ENCODE measurements around the gene PLPPR3. TPM values are rescaled to one million over a fixed set of nuclear protein-coding genes. Genes with fewer than 3 reads are reported as not detected.

Gene PLPPR3
- polyA plus RNA-seq, 1 donor, result 5.2 TPM

DNA sequence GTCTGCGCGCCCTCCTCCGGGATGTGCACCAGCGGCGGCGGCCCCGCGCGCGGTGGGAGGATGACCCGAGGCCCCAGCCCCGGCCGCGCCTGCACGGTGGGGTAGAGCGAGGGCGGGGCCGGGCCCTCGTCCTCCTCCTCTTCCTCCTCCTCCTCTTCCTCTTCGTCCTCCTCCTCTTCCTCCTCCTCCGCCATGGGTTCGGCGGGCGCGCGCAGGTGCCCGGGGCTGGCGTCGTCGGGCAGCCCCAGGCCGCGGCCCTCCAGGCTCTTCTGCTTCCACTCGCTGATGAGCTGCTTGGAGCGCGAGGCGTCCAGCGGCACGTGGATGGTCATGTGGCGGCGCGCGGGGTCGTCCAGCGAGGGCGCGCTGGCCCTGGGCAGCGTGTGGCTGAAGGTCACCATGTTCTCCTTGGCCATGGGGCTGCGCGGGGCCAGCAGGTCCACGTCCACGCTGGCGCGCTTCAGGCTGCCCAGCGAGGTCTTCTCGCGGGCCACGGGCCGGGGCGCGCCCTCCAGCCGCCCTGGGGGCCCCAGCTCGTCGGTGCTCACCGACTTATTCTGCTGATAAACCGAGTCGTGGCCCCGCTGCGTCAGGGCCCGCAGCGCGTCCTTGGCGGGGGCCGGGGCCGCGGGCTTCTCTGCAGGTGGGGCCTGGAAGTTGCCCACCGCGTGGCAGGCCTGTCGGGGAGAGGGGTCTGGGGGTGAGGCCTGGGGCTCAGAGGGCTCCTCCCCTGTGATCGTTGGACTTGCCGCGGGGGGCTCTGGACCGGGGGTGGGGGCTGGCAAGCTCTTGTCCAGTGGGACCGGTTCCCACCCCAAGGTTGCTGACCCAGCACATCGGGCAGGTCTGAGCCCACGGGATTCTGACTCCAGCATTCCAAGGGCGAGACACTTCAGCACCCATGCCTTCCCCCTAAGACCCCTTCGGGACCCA lies 8.3 kb downstream of the PLPPR3 start:
- no peak overlapping the region for H3K27ac ChIP-seq (ENCODE audit: low read length)
- no peak overlapping the region for H3K4me3 ChIP-seq (ENCODE audit: low read length)
- peaks cover 31% of the 10 kb centered on the region for H3K9me3 ChIP-seq (ENCODE audit: control insufficient read depth, low read depth, low read length)
- no peaks in the 10 kb centered on the region for H3K4me1 ChIP-seq (ENCODE audit: control insufficient read depth, insufficient read depth, low read length)
- peaks cover 40% of the 10 kb centered on the region for H3K36me3 ChIP-seq (ENCODE audit: control insufficient read depth, insufficient read depth, low read length)
- DNase-seq, result no peak
- H3K27me3 ChIP-seq (ENCODE audit: control insufficient read depth, insufficient read depth, low read length), result no peaks in the 10 kb centered on the region
- no CpG with 5 or more reads among the region's 87 CpGs for WGBS (ENCODE audit: insufficient coverage, low lambda C conversion rate)

DNA sequence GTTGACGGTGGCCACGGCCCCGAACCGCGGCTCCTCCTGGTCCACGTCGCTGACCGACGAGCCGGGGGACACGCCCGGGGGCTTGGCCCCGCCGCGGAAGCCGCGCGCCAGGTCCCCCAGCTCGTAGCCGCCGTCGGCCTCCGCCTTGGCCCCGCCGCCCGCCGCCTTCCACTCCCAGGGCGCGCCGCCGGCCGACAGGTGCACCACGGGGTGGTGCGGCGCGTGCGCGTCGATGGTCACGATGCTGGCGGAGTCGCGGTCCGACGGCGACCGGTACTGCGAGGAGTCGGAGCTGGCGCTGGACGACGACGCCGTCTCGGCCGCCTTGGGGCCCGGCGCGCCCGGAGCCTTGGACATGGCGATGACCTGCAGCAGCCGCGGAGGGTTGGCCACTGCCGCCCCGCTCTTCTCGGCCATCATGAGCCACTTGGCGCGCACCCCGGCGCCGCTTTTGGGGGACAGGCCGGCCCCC lies 9.0 kb downstream of the PLPPR3 start:
- H3K9me3 ChIP-seq (ENCODE audit: control insufficient read depth, low read depth, low read length), result peaks cover 31% of the 10 kb centered on the region
- H3K4me1 ChIP-seq (ENCODE audit: control insufficient read depth, insufficient read depth, low read length), result no peaks in the 10 kb centered on the region
- DNase-seq, result no peak
- H3K4me3 ChIP-seq (ENCODE audit: low read length), result no peak overlapping the region
- no peaks in the 10 kb centered on the region for H3K27me3 ChIP-seq (ENCODE audit: control insufficient read depth, insufficient read depth, low read length)
- peaks cover 46% of the 10 kb centered on the region for H3K36me3 ChIP-seq (ENCODE audit: control insufficient read depth, insufficient read depth, low read length)
- H3K27ac ChIP-seq (ENCODE audit: low read length), result no peak overlapping the region
- WGBS (ENCODE audit: insufficient coverage, low lambda C conversion rate), result no CpG with 5 or more reads among the region's 72 CpGs

DNA sequence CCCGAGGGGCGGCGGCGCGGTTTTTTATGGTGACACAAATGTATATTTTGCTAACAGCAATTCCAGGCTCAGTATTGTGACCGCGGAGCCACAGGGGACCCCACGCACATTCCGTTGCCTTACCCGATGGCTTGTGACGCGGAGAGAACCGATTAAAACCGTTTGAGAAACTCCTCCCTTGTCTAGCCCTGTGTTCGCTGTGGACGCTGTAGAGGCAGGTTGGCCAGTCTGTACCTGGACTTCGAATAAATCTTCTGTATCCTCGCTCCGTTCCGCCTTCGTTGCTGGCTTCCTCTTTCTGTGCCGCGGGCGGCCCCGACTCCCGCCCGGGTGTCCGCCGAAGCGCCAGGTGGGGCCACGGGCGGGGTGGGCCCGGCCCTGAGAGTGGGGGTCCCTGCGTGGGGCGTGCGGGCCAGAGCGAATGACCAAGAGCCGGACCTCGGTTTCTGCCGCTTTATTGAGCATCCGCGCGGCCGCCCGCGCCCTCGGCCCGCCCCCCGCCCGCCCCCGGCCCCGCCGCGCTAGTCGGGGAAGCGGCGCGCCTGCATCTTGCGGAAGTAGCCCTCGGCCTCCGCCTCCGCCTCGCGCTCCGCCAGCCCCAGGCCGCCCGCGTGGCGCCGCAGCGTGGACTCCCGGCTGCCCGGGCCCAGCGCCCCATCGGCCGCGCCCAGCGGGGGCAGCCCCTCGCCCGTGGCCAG lies 9.6 kb downstream of the PLPPR3 start:
- Histone ChIP-seq H3K4me1 (ENCODE audit: control insufficient read depth, insufficient read depth, low read length) (no peaks in the 10 kb centered on the region), H3K36me3 (ENCODE audit: control insufficient read depth, insufficient read depth, low read length) (peaks cover 52% of the 10 kb centered on the region), H3K27me3 (ENCODE audit: control insufficient read depth, insufficient read depth, low read length) (no peaks in the 10 kb centered on the region), H3K9me3 (ENCODE audit: control insufficient read depth, low read depth, low read length) (peaks cover 32% of the 10 kb centered on the region), H3K4me3 (ENCODE audit: low read length) (no peak overlapping the region), H3K27ac (ENCODE audit: low read length) (no peak overlapping the region)
- WGBS (ENCODE audit: insufficient coverage, low lambda C conversion rate), result 100% methylated on average over 2 of the region's 80 CpGs
- DNase-seq, result no peak

DNA sequence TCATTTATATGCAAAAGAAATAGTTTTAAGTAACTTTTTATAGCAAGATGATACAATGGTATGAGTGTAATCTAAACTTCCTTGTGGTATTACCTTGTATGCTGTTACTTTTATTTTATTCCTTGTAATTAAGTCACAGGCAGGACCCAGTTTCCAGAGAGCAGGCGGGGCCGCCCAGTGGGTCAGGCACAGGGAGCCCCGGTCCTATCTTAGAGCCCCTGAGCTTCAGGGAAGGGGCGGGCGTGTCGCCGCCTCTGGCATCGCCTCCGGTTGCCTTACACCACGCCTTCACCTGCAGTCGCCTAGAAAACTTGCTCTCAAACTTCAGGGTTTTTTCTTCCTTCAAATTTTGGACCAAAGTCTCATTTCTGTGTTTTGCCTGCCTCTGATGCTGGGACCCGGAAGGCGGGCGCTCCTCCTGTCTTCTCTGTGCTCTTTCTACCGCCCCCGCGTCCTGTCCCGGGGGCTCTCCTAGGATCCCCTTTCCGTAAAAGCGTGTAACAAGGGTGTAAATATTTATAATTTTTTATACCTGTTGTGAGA lies 10.2 kb downstream of the PLPPR3 start:
- H3K9me3 ChIP-seq (ENCODE audit: control insufficient read depth, low read depth, low read length), result peaks cover 35% of the 10 kb centered on the region
- H3K36me3 ChIP-seq (ENCODE audit: control insufficient read depth, insufficient read depth, low read length), result peaks cover 58% of the 10 kb centered on the region
- DNase-seq, result no peak
- H3K27me3 ChIP-seq (ENCODE audit: control insufficient read depth, insufficient read depth, low read length), result no peaks in the 10 kb centered on the region
- H3K4me3 ChIP-seq (ENCODE audit: low read length), result no peak overlapping the region
- H3K27ac ChIP-seq (ENCODE audit: low read length), result no peak overlapping the region
- 94% methylated on average over 6 of the region's 20 CpGs for WGBS (ENCODE audit: insufficient coverage, low lambda C conversion rate)
- H3K4me1 ChIP-seq (ENCODE audit: control insufficient read depth, insufficient read depth, low read length), result no peaks in the 10 kb centered on the region

DNA sequence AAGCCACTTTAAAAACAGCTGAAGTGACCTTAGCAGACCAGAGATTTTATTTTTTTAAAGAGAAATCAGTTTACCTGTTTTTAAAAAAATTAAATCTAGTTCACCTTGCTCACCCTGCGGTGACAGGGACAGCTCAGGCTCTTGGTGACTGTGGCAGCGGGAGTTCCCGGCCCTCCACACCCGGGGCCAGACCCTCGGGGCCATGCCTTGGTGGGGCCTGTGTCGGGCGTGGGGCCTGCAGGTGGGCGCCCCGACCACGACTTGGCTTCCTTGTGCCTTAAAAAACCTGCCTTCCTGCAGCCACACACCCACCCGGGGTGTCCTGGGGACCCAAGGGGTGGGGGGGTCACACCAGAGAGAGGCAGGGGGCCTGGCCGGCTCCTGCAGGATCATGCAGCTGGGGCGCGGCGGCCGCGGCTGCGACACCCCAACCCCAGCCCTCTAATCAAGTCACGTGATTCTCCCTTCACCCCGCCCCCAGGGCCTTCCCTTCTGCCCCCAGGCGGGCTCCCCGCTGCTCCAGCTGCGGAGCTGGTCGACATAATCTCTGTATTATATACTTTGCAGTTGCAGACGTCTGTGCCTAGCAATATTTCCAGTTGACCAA lies 10.8 kb downstream of the PLPPR3 start:
- no peaks in the 10 kb centered on the region for H3K27me3 ChIP-seq (ENCODE audit: control insufficient read depth, insufficient read depth, low read length)
- H3K36me3 ChIP-seq (ENCODE audit: control insufficient read depth, insufficient read depth, low read length), result peaks cover 64% of the 10 kb centered on the region
- no peaks in the 10 kb centered on the region for H3K4me1 ChIP-seq (ENCODE audit: control insufficient read depth, insufficient read depth, low read length)
- peaks cover 30% of the 10 kb centered on the region for H3K9me3 ChIP-seq (ENCODE audit: control insufficient read depth, low read depth, low read length)
- H3K4me3 ChIP-seq (ENCODE audit: low read length), result no peak overlapping the region
- WGBS (ENCODE audit: insufficient coverage, low lambda C conversion rate), result 50% methylated on average over 1 of the region's 25 CpGs
- no peak overlapping the region for H3K27ac ChIP-seq (ENCODE audit: low read length)
- no peak for DNase-seq

DNA sequence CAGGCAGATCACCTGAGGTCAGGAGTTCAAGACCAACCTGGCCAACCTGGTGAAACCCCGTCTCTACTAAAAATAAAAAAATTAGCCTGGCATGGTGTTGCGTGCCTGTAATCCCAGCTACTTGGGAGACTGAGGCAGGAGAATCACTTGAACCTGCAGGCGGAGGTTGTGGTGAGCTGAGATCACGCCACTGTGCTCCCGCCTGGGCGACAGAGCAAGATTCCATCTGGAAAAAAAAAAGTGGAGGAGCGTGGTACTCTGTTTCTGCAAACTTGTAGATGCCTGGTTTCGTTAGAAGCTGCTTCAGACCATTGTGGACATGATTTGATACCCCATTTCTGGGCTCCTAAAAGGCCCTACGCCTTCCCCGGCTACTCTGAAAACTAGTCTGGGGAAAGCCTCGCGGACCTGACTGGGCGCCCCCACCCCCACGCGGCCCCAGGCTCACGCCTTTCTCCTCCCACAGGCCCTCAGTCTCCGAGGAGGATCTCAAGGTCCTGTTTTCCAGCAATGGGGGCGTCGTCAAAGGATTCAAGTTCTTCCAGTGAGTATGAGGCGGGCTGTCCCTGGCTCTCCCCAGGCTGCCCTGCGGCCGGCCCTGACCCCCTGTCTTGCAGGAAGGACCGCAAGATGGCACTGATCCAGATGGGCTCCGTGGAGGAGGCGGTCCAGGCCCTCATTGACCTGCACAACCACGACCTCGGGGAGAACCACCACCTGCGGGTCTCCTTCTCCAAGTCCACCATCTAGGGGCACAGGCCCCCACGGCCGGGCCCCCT lies 11.5 kb downstream of the PLPPR3 start:
- H3K27ac ChIP-seq (ENCODE audit: low read length), result no peak overlapping the region
- DNase-seq, result peak in 1 of 2 donors; percentile 3
- no CpG with 5 or more reads among the region's 30 CpGs for WGBS (ENCODE audit: insufficient coverage, low lambda C conversion rate)
- no peaks in the 10 kb centered on the region for H3K4me1 ChIP-seq (ENCODE audit: control insufficient read depth, insufficient read depth, low read length)
- H3K27me3 ChIP-seq (ENCODE audit: control insufficient read depth, insufficient read depth, low read length), result no peaks in the 10 kb centered on the region
- H3K4me3 ChIP-seq (ENCODE audit: low read length), result no peak overlapping the region
- H3K9me3 ChIP-seq (ENCODE audit: control insufficient read depth, low read depth, low read length), result peaks cover 30% of the 10 kb centered on the region
- peaks cover 69% of the 10 kb centered on the region for H3K36me3 ChIP-seq (ENCODE audit: control insufficient read depth, insufficient read depth, low read length)

DNA sequence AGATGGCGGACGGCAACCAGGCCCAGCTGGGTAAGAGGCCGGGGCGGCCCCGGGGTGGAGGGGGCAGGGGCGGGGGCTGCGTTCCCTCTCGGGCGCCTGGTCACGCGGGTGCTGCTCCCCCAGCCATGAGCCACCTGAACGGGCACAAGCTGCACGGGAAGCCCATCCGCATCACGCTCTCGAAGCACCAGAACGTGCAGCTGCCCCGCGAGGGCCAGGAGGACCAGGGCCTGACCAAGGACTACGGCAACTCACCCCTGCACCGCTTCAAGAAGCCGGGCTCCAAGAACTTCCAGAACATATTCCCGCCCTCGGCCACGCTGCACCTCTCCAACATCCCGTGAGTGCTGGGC lies 13.4 kb downstream of the PLPPR3 start:
- WGBS (ENCODE audit: insufficient coverage, low lambda C conversion rate), result no CpG with 5 or more reads among the region's 26 CpGs

DNA sequence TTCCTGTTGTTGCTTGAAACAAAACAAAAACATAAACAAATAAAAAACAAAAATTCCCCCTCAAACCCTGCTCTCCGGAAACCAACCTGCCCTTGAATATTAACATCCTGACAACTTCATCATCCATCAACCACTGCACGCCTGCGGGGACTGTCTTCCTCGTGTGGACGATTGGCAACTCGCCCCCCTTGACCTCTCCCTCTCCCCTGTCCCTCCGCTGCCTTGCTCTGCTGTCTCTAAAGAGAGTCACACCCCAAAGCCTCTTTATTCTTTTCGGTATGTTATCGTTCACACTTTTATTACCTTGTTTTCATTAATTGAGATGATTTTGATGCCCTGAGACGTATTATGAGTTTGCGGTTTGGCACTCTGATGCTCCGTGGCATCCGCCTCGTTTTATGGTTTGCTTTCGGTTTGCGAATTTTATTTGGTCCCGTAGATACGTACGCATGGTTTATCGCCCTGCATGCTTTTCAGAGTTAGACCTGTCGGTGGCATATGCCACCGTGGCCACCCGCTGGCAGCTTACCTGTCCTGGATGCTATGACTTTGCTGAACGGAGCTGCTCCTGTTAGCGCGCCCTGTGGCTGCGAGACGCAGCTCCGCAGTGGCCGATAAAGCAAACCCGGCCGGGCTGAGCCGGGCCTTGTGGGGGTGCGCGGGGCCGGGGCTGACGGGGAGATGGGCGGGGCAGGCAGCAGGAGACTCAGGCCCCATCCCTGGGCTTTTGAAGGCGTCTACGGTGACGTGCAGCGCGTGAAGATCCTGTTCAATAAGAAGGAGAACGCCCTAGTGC lies 13.9 kb downstream of the PLPPR3 start:
- WGBS (ENCODE audit: insufficient coverage, low lambda C conversion rate), result 91% methylated on average over 10 of the region's 44 CpGs
- peaks cover 20% of the 10 kb centered on the region for H3K9me3 ChIP-seq (ENCODE audit: control insufficient read depth, low read depth, low read length)
- no peaks in the 10 kb centered on the region for H3K27me3 ChIP-seq (ENCODE audit: control insufficient read depth, insufficient read depth, low read length)
- H3K27ac ChIP-seq (ENCODE audit: low read length), result no peak overlapping the region
- H3K36me3 ChIP-seq (ENCODE audit: control insufficient read depth, insufficient read depth, low read length), result peaks cover 89% of the 10 kb centered on the region
- DNase-seq, result peak in 1 of 2 donors; percentile 2
- no peak overlapping the region for H3K4me3 ChIP-seq (ENCODE audit: low read length)
- peaks cover 5% of the 10 kb centered on the region for H3K4me1 ChIP-seq (ENCODE audit: control insufficient read depth, insufficient read depth, low read length)

More for the DNA sequence above, 13.4 kb downstream of the PLPPR3 start:
- H3K27me3 ChIP-seq (ENCODE audit: control insufficient read depth, insufficient read depth, low read length), result no peaks in the 10 kb centered on the region
- peaks cover 19% of the 10 kb centered on the region for H3K9me3 ChIP-seq (ENCODE audit: control insufficient read depth, low read depth, low read length)
- peaks cover 84% of the 10 kb centered on the region for H3K36me3 ChIP-seq (ENCODE audit: control insufficient read depth, insufficient read depth, low read length)
- no peak overlapping the region for H3K4me3 ChIP-seq (ENCODE audit: low read length)
- H3K27ac ChIP-seq (ENCODE audit: low read length), result no peak overlapping the region
- no peaks in the 10 kb centered on the region for H3K4me1 ChIP-seq (ENCODE audit: control insufficient read depth, insufficient read depth, low read length)
- DNase-seq, result peak in 1 of 2 donors; percentile 2

DNA sequence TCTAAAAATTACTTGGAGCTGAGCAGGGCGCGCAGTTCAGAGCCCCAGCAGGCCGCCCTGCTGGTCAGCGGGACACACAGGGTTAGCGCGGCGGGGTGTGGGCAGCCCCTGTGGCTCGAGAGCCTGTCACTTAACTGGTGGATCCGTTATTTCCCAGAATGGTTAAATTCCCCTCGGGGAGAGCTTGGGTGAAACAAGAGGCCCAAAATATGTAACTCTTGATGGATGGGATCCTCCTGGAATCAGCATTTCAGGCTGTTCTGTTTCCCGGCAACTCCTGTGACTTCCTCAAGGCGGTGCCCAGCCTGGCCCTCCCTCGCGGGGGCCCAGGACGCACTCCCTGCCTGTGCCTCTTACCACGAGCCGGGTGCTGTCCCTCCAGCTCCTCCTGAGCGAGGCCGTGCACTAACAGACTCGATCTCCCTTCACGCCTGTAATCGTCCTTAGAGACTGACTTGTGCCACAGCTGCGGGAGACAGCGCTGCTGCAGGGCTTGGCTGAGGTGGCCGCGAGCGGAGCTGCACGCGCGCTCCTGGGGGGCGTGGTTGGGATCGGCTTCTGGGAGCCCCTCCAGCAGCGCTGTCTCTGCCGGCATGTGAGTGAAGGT lies 14.8 kb downstream of the PLPPR3 start:
- H3K36me3 ChIP-seq (ENCODE audit: control insufficient read depth, insufficient read depth, low read length), result peaks cover 96% of the 10 kb centered on the region
- no CpG with 5 or more reads among the region's 34 CpGs for WGBS (ENCODE audit: insufficient coverage, low lambda C conversion rate)
- peak in 1 of 2 donors; percentile 3 for DNase-seq

More for the DNA sequence above, 14.8 kb downstream of the PLPPR3 start:
- Histone ChIP-seq H3K4me3 (ENCODE audit: low read length) (no peak overlapping the region), H3K9me3 (ENCODE audit: control insufficient read depth, low read depth, low read length) (peaks cover 20% of the 10 kb centered on the region), H3K4me1 (ENCODE audit: control insufficient read depth, insufficient read depth, low read length) (peaks cover 14% of the 10 kb centered on the region), H3K27ac (ENCODE audit: low read length) (no peak overlapping the region), H3K27me3 (ENCODE audit: control insufficient read depth, insufficient read depth, low read length) (no peaks in the 10 kb centered on the region)

Data from large intestine (tissue), 3 donors.